Measurements from ENCODE around the gene DGCR2.
"Not testable (repeated sequence)": the region's sequence is repeated elsewhere in the genome, so short reads cannot be mapped to it uniquely, and the experiment has no call there.

GRCh38 chr22:19013411-19013810 lies 108.8 kb downstream of the DGCR2 start:
- not testable (repeated sequence) for TF ChIP-seq CTCF, POLR2A (IDR thresholded peaks at IDR 0.05)
